Stimulated activated CD8-positive, alpha-beta memory T cell treated with anti-CD3 and anti-CD28 coated beads, Interleukin-15, amount 100 ng/mL, for 1 hour (primary cell): ENCODE results near the gene TXNRD2.
"Not testable (repeated sequence)": the region's sequence is repeated elsewhere in the genome, so short reads cannot be mapped to it uniquely, and the experiment has no call there.

Source experiments
- DNase-seq: peaks from one replicate; pipeline ENCODE4 v3.0.0-alpha.2; 2020; ENCODE audit warnings: low read depth

TXNRD2 gene

DNA sequence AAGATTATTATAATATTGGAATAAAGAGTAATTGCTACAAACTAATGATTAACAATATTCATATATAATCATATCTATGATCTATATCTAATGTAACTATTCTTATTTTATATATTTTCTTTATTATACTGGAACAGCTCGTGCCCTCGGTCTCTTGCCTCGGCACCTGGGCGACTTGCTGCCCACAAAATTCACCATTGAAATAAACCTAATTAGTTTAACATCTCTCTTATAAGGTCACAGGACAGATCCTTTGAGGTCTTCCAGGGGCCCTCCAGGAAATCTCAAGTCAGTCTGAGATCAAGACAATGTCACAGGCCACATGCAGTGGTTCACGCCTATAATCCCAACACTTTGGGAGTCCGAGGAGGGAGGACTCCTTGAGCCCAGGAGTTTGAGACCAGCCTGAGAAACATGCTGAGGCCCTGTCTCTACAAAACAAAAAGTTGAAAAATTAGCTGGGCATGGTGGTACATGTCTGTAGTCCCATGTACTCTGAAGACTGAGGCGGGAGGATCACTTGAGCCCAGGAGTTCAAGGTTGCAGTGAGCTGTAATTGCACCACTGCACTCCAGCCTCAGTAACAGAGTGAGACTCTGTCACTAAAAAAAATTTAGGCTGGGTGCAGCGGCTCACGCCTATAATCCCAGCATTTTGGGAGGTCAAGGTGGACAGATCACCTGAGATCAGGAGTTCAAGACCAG is 6.6 kb upstream of the TXNRD2 start:
- DNase-seq, result no peak

DNA sequence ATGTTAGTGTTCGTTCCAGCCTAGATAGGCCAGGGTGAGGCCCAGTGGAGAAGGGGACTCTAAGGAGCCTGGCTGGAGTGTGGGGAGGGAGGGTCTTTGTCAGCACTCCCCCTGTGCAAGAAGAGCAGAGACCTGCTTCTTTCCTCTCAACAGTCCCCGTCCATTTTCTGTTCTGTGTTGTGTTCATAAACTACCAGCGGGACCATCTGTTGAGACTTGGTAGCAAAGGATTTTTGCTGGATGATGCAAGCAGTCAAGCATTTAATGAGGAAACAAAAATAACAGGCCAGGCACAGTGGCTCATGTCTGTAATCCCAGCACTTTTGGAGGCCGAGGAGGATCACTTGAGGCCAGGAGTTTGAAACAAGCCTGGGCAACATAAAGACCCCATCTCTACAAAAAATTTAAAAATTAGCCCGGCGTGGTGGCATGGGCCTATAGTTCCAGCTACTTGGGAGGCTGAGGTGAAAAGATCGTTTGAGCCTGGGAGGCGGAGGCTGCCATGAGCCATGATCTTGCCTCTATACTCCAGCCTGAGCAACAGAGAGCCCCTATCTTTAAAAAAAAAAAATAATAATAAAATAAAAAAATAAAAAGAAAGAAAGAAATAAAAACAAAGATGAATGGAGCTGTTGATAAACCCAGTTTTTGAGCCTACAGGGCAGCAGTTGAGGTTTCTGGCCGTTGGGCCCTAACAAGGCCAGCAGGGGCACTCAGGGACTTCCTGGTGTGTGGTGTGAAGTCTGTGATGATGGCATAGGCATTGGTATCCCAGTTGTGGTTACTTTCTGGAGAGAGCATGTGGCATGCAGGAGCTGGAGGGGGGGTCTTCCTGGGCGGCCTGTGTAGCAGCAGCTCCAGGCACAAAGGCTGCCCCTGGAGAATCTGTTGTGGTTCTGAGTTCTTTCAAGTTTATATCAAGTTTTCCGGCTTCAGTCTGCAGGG is 1.7 kb upstream of the TXNRD2 start:
- DNase-seq, result no peak

DNA sequence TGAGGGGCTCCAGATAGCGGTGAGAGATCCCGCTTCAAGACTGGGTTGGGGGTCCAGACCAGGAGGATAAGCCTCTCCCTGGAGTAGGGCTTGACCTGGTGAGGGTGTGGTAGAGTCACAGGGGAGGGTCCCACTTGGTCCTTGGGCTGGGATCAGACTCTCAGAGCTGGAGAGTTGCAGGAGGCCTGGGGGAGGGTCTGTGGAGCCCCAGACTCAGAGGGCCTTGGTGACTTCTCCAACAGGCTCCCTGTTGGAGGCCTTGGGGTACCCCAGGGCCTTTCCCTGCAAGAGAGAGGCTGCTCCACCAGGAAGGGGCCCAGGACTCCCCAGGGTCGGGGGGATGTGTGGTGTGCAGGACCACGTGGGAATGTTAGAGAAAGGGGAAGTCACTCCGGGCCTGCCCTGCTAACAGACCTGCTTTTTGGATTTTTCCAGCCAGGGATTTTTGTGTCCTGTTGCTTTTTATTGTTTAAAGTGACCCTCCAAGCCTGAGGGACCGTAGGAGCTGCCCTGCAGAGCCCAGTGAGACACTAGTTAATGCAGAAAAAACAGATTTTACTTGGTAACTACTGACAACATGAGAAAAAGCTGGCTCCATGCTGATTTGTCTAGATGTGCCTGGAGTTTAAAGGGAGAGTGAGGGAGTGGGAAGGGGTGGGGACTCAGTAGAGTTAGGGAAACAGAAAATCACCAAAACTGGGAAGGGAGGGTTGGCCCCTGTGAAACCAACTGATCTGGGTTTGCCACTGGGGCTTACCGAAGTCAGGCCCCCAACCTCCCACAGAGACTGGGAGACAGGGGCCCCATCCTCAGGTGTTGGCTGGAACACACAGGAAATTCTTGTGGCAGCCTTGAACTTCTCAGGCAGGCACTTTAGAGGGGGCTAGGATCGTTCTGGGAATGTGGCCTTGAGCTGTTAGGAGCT is 801 bp upstream of the TXNRD2 start:
- DNase-seq, result no peak

DNA sequence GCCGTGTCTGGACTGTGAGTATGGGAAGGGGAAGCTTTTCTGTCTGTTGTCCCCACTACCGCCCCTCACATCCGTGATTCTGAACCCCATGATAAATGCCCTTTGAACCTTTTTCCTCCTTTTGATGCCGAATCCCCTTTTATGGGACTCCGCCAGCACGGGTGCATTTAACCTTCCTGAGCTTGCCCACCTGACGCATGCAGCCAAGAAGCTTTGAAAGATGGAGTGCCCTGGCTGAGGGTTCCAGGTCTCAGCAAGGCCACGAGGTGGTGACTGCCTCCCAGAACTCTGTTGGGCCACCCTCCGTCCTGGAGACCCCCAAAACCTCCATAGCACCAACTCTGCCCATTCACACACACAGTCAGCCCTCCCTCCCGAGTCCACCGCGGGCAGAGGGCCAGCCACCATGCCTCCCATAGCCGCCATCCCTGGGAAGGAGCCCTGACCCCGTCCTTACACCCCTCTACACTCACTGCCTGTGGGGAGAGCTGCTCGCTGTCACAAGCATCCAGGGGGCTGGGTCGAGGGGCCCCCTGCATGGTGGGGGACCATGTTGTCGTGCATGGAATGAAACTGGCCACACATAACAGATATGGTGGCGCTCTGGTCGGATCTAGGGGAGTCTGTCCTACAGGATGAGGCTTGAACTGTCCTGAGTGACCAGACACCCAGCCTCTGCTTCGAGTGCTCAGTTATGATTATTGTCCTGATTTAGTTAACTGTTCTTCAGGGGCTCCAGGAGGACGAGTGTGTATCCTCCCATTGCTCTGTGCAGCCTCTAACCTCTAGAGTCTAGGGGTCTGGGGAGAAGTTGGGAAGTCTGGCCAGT is 868 bp downstream of the TXNRD2 start:
- no peak for DNase-seq

DNA sequence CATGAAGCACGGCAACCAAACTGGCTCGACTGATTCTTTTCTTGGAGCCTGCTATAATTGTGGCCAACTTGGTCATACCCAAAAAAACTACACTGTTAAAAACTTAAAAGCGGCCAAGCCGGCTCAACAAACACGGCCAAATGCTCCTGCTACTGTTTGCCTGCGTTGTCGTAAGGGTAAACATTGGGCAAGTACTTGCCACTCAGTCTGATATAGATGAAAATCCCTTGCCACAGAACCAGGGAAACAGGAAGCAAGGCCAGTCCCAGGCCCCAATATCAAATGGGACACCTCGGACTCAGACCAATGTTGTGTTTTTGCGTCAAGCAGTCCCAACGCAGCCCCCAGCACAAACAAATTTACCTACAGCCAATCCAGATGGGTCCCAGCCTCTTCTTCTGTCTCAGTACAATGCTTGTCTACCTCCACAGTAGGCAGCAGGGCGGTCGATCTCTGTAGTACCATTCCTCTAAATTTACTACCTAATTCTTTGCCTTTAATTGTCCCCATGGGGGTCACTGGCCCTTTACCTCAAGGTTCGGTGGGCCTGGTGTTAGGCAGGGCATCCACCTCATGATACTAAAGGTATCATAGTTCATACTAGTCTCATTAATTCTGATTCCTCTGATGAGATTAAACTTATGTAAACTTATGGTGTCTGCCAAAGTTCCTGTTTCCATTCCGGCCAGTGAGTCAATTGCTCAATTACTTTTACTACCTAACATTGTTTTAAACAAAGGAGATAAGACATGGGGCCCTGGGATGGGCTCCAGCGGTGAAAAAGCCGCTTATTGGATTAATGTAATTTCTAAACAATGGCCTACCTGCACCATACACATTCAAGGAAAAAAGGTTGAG is 3.8 kb downstream of the TXNRD2 start:
- DNase-seq, result no peak

DNA sequence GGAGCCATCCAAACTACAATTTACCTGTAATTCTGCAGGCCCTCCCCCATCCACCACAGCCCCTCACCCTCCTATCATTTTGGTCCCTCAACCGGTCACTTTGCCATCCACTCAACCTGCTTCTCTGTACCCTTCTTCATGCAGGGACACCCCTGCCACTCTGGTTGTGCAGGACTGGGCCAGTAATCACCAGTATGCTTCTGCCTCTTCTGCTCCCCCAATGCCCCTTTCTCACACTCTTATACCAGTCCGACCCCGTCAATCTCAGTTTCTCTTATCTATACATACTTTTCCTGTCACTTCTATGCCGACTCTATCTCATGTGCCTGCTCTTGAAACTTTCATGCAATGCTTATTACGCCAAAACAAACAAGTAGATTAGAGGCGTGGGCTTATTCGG is 5.1 kb downstream of the TXNRD2 start:
- DNase-seq, result no peak

DNA sequence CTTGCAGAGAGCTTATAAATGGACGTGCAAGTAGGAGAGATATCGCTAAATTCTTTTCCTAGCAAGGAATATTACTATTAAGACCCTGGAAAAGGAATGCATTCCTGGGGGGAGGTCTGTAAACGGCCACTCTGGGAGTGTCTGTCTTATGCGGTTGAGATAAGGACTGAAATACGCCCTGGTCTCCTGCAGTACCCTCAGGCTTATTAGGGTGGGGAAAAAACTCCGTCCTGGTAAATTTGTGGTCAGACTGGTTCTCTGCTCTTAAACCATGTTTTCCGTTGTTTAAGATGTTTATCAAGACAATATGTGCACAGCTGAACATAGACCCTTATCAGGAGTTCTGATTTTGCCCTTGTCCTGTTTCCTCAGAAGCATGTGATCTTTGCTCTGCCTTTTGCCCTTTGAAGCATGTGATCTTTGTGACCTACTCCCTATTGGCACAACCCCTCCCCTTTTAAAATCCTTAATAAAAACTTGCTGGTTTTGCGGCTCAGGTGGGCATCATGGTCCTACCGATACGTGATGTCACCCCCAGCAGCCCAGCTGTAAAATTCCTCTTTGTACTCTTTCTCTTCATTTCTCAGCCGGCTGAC is 6.4 kb downstream of the TXNRD2 start:
- not testable (repeated sequence) for DNase-seq

DNA sequence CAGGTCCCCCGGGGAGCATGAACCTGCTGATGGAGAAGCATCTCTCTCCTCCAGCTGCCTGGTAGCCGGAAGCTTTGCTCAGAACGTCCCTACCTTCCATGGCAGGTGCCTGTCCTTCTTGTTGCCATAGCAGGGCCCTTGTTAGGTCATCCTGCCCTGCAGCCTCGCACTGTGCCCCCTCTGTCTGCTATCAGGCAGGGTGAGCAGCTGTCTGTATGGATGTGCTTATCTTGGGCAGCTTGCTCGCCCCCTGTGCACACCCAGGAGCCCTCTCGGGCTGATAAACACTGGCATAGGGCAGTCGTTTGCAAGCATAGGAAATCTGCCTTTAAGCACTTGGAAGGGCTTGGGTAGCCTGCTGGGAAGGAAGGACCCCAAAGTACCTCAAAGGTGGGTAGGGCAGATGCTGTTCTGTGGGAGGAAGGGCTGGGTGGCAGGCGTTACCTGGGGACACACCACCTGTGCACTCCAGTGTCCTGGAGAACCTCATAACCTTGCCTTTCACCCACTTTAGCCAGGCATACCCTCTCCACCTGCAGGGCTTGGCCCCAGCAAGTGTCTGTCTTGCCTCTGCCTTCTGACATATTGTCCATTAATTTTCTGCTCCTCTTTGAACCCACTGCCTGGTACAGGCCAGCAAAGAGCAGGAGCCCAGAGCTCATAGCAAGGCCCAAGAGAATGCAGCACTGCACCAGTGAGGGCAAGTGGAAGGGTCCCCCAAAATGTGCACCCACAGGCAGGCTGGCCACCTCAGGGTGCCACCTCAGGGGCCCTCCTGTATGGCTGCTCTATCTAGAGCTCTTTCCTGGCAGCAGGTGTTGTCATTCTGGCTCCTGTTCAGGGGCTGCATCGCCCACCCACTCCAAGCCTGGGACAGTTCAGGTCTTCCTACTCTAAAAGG is 8.0 kb downstream of the TXNRD2 start:
- DNase-seq, result no peak

DNA sequence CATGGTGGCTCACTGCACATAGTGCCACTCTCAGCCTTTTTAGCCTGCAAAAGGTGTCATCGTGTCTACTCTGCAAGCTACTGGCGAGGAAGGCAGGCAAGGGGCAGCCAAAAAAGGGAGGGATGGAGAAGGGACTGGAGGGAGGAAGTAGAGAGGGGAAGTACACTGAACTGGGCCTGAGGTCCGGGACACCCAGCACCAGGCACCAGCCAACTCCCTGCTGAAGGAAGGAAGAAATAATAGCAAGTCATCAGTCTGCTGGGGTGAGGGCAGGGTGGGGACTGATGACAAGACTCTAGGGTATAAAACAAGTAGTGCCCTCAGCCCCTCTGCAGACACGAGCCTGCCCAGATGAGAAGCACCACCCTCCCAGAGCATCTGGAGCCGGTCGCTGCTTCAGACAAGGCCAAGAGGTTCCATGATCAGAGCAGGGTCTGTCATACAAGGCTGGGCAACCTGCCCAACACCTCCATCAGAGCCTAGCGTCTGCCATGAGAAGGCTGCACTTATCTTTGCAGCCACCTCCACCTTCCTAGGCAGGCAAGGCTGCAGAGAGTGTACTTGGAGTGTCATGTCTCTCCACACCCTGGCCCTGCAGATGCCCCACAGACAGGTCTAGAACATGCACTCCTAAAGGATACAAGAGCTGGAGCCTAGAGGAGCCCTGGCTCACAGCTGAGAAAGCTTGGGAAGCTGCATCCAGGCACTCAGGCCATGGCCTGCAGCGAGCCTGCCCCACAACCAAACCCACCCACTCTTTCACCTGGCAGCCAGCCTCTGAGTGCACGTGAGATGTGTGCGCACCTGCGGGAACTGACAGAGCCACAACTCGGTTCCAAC is 9.0 kb downstream of the TXNRD2 start:
- no peak for DNase-seq

DNA sequence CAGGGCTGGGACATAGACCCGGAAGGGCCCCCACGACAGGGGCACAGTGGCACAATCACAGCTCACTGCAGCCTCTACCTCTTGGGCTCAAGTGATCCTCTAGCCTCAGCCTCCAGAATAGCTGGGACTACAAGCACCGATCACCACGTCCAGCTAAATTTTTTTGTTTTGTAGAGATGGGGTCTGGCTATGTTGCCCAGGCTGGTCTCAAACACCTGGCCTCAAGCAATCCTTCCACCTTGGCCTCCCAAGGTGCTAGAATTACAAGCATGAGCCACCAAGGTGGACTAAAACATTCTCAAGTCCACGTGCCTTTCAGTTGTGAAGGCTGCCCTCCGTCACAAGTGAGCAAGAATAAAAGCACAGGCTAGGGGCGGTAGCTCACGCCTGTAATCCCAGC is 10.1 kb downstream of the TXNRD2 start:
- no peak for DNase-seq

DNA sequence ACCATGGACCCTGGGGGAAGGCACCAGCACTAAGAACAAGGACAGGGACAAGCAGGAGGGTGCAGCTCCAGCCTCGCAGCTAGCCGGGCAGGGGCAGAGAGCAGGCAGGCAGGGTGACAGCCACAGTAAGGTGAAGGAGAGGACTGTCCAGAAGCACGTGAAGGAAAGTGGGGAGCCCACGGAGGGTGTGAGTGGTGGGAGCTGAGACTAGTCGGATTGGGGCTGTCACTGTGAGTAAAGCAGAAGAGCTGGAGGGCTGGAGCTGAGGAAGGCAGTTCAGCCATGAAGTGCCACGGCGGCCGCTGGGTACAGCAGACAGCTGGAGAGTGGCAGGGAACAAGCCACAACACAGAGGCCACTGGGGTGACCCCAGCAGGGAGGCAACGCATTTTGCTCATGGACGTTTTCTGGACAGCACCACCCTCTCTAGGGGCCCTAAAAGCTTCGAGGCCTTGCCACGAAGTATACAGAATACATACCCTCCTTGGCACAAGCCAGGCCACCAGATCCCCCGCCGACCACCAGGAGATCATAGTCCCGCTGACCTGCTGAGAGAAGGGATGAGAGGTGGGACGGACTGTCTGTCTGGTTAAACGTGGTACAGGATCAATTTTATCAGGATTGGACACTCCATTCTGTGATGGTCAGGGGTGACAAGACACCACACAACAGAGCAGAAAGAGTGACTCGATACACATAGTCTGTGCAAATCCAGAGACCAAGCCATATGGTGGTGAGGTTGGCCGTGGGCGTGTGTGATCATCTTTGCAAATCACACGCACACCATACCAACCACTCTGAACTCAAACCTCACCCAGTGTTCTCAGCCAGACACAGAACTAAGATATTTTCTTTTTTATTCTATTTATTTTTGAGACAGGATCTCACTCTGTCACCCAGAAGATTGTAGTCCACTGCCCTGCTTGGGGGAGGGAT is 10.8 kb downstream of the TXNRD2 start:
- no peak for DNase-seq

DNA sequence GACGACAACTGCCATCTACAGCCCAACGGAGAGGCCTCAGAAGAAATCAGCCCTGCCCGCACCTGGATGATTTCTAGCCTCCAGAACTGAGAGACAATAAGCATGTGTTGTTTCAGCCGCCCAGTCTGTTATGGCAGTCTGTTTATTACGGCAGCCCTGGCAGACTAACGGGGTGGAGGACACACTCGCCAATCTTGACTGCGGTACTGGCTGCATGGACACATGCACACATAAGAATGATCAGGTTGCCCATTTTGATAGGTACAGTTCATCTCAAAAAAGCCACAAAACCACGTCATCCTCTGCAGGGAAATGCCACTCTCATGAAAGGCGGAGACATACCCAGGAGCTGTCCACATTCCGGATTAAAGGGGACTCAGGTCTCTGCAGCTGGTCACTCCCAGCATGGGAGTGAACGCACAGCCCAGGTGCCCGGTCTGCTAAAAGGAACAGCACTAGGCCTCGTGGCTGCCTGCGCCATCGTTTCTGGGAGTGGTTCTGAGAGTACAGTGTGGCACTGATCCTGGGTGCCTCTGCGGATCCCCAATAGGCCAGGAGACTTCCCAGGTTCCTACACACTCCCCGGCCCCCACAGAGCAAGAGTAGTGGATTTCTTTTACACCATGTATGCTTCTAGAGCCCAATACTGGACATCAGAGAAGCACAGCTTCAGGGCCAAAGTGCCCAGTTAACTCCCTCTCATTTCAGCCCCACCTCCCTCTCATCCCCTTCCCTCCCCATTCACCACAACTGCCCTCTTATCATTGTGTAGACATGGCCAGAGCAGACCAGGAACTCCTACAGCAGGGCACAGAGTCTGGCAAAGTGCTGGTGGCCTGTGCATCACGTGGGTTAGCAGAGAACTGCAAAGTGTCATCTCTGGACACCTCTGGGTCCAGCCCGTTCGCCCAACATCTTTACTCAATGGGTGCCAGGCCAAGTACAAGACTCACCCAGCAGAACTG is 11.8 kb downstream of the TXNRD2 start:
- no peak for DNase-seq

DNA sequence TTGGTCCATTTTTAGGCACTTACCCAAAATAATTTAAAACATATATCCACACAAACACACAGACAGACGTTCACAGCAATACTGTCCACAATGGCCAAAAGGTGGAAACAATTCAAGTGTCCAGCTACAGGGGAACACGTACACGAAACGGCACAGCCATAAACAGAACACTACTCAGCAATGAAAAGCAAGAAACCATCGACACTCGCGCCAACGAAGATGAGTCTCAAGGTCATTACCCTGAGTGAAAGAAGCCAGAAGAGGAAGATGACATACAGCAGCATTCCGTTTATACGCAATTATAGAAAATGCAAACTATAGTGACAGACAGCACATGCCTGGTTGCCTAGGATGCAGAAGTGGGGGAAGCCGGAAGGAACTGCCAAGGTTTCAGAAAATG is 13.4 kb downstream of the TXNRD2 start:
- no peak for DNase-seq

DNA sequence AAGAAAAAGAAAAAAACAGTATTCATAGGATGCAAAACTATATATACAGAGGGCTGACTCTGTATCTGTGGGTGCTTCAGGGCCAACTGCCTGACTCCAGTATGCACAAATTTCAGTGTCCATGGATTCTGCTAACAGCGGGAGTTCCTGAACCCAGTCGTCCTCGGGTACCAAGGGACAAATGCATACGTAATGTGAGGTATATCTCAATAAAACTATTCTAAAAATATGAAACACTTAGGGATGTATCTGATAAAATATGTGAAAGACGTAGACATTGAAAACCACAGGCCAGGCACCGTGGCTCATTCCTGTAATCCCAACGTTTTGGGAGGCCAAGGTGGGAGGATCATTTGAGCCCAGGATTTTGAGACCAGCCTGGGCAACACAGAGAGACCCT is 13.9 kb downstream of the TXNRD2 start:
- no peak for DNase-seq

DNA sequence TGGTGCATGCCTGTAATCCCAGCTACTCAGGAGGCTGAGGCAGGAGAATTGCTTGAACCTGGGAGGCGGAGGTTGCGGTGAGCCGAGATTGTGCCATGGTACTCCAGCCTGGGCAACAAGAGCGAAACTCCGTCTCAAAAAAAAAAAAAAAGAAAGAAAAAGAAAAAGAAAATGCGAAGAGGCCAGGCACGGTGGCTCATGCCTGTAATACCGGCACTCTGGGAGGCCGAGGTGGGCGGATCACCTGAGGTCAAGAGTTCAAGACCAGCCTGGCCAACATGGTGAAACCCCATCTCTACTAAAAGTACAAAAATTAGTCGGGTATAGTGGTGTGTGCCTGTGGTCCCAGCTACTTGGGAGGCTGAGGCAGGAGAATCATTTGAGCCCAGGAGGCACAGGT is 15.6 kb downstream of the TXNRD2 start:
- DNase-seq, result not testable (repeated sequence)
